ENCODE results near the gene GUCY1A1.
"Not testable (repeated sequence)": the region's sequence is repeated elsewhere in the genome, so short reads cannot be mapped to it uniquely, and the experiment has no call there.

GUCY1A1 gene, protein sequence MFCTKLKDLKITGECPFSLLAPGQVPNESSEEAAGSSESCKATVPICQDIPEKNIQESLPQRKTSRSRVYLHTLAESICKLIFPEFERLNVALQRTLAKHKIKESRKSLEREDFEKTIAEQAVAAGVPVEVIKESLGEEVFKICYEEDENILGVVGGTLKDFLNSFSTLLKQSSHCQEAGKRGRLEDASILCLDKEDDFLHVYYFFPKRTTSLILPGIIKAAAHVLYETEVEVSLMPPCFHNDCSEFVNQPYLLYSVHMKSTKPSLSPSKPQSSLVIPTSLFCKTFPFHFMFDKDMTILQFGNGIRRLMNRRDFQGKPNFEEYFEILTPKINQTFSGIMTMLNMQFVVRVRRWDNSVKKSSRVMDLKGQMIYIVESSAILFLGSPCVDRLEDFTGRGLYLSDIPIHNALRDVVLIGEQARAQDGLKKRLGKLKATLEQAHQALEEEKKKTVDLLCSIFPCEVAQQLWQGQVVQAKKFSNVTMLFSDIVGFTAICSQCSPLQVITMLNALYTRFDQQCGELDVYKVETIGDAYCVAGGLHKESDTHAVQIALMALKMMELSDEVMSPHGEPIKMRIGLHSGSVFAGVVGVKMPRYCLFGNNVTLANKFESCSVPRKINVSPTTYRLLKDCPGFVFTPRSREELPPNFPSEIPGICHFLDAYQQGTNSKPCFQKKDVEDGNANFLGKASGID

GRCh38 chr4:155666344-155667221 lies at the start of gene GUCY1A1:
Gene GUCY1A1, plus strand, starts transcription at chr4:155666848. Its CDS starts 30,020 bp downstream, at chr4:155696868.
- peak; percentile 4 for DNase-seq

DNA sequence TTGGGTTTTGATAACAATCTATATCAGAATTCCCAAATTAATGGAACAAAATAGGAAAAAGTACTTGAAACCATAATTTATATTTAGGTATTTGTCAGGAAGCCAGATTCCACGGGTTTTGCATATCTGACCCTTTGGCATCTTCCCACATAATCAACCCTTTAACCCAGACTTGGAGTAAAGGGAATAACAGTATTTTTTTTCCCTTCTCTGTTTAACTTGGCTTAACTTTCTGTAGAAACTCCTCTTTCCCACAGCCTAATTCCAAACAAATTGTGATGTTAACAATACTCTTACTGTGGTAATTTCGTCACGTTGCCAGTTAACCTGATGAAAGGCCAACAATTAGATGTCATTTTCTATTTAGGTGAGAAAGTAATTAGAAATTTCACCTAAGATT lies 49.4 kb upstream of the GUCY1A1 start:
- DNase-seq, result no peak

DNA sequence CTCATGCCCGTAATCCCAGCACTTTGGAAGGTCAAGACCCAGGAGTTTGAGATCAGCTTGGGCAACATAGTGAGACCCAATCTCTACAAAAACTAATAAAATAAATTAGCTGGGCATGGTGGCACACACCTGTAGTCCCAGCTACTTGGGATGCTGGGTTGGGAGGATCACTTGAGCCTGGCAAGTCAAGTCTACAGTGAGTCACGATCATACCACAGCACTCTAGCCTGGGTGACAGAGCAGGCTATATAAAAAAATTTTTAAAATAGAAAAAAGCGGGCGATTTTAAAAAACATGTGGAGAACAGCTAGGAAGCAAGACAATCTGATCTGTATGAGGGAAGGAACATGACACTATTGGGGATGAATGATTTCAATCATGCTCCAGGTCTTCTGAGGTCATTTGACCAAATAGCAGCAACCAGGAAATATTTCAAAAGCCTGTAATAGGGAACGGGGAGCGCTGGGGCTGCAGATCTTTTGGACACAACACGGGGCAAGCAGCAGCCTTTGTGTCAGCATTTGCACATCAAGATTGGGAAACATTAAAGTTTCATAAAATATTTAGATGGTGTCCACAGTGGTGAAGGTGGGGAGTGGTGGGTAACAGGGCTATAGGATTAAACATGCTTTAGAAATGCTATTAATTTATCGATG lies 48.3 kb upstream of the GUCY1A1 start:
- DNase-seq, result no peak

DNA sequence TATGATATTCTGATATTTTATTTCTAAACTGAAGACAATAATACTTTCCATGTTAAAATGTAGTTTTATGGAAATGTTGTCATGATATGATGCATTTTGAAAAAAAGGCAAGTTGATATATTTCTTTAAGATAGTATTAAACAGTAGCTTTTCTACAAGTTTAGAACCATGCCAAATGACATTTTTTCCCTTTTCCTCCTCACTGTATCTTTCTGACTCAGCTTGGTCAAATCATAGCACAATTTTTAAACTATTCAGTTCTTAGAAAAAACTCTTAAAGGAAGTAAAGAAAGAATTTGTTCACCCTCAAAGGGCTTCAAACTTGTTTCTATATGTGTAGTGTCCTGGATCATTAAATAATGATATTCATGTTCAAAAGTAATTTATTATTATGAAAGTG lies 46.0 kb upstream of the GUCY1A1 start:
- DNase-seq, result no peak

DNA sequence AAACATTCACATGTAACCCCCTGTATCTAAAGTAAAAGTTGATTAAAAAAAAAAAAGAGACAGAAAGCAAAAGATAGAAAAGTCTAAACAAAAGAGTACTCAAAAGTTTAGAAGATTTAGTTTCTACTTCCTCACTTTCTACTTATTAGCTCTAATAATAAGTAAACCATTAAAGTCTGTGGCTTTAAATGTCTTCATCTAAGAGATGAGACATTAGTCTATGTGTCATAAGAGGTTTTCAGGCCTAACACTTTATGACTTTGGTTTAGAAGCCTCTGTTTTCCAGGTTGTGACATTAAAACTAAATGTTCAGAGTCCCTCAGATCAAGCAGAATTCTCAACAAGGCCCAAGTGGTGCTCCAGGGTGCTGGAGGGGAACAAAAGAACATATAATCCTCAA lies 42.2 kb upstream of the GUCY1A1 start:
- no peak for DNase-seq

- no peak for DNase-seq
Observed at GRCh38 chr4:155626561-155626960, 40.1 kb upstream of the GUCY1A1 start.

DNA sequence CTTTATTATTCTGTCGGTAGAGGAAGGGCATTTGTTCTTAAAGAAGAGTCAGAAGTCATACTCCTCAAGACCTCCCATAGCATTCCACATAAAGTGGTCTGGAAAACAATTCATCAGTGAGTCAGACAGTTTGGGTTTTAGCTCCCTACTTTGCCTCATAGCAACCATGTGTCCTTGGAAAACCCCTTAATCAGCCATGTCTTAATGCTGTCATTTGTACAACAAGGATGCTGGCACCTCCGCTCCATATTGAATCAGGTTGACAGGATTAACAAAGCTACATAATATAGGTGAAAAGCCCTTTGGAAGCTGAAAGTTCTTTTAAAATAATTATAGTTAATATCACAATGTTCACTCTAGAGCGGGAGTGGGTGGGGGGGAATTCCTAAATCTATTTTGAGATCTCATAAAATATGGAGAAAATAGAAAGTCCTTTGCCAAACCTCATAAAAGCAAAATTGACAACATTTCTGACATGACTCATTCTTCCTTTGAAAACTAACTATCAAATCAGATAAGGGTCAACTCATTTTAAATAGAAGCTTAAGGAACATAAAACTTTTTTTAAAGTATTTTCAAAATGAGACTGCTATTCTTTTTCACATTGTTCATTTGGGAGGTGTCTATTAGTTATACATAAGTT lies 37.3 kb upstream of the GUCY1A1 start:
- DNase-seq, result no peak

DNA sequence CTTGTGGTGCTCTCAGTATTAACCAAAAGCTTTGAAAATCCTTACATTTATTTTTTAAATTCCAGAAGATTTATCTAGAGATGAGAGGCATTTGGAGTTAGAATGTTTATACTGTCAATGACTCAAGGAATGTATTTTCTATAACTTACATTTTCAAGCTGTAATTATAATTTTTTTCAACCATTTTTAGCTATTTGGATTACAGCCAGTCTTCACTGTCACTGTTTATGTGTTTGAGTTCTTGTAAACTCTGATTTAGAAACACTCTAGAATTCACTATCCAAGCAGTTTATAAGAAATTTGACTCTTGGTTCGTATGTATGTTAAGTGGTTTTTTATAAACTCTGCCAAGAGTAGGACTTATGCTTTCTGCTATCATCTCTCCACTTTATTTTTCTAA lies 36.7 kb upstream of the GUCY1A1 start:
- no peak for DNase-seq

DNA sequence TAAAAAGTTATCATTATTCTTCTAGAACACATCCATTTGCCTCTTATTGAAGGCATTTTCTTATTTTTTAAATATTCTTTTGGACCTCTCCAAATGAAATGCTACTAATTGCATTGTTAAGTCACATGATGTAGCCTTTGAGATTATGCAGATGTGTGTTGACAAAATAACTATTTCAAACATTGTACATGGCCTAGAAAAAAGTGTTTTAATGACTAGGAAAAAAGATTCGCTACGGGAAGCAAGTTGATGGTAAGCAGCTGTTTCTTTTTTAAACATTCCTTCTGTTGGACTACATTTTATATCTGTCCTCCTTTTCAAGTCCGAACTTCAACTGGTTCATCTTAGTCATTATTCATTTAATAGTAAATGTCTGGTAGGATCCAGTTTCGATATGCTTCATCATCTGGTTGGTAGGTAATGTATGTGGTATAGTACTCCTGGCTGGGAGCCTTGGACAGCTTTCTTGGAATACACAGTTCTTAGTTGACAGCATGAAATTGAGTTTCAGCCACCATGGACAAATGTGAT lies 34.3 kb upstream of the GUCY1A1 start:
- DNase-seq, result no peak

DNA sequence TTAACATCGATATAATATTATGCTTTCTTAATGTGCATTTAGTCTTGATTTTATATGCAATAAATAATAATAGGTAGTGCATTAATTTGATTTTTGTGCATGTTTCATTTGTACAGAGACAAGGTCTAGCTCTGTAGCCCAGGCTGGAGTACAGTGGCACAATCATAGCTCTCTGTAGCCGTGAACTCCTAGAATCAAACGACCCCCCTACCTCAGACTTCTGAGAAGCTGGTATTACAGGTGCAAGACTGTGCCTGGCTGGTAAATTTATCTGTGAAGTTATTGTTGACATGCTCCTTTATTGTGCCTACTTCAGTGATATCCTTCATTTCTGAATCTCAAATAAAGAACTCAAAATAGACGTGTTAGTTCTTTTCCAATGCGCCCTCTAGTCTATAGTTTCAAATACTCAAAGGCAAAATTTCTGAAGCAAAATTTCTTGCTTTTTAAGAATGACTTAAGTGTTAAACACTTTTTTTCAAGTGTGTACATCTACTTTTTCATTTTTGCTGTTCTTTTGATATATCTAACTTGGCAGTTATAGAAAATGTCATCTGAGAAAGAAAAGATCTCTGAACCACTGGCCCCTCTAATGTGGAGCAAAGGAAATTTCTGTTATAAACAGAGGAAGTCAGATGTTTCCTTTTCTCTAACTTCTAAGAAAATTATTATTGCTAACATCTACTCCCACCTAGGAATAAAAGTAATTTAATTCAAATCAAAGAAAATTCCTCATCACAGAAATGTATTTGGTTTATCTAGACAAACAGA lies 28.3 kb upstream of the GUCY1A1 start:
- DNase-seq, result no peak

DNA sequence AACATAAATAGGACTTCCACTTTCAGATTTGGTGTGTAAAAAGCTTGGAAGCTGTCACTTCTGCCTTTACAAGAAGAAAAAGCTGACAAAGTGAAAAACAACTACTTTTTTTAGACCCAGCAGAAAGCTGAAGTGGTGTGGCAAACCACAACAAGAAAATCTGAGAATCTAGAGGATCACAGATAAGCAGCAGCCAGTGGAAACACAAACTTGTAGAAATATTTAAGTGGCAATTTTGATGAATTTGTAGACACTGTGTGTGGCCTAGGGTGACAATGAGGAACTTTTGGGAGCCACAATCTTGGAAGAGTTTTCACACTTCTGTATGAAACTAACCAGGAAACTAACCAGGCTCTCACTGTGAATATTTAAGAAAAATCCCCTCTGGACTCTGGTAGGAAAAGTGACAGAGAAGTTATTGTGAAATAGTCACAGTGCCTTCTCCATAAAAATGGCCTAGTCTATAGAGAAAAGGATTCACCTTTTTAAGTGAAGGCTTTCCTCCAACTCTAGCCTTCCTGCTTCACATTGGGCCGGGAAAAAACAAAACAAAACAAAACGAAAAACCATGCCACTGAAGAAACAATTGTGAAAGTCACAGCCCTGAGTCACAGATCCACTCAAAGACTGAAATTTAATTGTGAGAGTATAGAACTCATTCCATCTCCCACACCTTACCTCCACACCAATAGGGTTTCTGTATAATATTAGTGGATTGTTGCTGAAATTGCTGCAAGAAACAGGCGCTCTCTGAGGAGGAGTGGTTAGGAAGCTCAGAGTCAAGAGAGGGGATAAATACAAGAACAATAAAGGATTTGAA lies 26.7 kb upstream of the GUCY1A1 start:
- DNase-seq, result no peak

DNA sequence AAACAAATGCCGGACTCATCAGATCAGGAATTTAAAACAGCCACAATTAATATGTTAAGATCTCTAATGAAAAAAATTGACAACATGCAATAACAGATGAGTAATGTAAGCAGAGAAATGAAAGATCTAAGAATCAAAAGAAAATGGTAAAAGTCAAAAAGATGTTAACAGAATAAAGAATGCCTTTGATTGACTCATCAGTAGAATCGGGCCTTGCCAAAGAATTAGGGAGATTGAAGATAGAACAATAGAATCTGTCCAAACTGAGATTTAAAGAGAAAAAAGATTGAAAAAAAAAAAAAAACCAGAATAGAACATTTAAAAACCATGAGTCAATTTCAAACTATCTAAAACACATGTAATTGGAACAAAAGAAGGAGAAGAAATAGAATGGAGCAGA lies 25.9 kb upstream of the GUCY1A1 start:
- DNase-seq, result no peak

DNA sequence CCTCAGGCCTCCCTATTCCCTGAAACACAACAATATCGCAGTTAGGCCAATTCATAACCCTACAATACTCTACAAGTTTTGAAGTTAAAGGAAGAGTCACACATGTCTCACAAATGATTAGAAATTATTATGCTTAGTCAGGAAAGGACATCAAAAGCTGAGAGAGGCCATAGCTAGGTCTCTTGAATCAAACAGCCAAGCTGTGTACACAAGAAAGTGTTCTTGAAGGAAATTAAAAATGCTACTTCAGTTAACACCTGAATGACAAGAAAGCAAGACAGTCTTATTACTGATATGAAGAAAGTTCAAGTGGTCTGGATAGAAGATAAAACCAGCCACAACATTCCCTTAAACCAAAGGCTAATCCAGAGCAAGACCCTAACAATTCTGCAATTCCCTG lies 23.6 kb upstream of the GUCY1A1 start:
- no peak for DNase-seq

- no peak for DNase-seq
Observed at GRCh38 chr4:155646001-155646400, 20.6 kb upstream of the GUCY1A1 start.

DNA sequence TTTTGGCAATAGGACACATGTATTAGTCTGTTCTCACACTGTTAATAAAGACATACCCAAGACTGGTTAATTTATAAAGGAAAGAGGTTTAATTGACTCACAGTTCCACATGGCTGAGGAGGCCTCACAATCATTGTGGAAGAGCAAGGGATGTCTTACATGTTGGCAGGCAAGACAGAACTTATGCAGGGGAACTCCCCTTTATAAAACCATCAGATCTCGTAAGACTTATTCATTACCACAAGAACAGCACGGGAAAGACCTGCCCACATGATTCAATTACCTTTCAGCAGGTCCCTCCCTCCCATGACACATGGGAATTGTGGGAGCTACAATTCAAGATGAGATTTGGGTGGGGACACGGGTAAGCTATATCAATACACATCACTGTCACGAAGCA lies 15.9 kb upstream of the GUCY1A1 start:
- DNase-seq, result not testable (repeated sequence)

DNA sequence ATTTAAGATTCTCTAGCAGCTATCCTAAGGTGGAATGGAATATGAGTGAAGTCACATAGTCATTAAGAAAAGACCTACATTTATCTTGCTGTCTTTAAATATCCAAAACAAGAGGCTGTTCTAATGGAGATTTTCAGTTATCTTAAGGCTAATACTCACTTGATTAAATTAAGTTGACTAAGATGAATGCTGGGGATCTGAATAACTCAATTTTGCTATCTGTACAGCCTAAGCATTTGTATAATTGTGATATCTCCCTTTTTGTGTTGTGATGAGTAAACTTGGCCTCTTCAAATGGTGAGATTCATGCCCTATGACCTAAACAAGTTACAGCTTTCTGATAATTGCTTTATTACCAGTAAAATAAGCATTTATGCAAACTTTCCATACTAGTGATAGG lies 13.6 kb upstream of the GUCY1A1 start:
- no peak for DNase-seq

DNA sequence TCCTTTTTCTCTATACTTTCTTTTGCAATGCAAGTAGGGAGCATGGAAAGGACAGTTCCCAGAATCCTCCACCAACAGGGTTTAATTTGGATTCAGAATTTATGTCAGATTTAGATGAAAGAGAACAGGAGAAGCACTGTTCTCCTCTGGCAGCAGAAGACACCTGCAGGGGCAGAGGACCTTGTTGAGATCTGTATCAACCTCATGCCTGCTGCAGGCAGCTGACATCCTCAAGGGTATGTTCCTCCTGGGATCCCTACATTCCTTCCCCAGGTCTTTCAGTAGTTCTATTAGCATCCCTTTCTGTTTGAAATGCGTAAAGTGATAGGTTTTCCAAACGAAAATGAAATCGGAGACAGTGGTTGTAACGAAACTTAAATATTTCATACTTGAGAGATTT lies 10.6 kb upstream of the GUCY1A1 start:
- DNase-seq, result no peak

DNA sequence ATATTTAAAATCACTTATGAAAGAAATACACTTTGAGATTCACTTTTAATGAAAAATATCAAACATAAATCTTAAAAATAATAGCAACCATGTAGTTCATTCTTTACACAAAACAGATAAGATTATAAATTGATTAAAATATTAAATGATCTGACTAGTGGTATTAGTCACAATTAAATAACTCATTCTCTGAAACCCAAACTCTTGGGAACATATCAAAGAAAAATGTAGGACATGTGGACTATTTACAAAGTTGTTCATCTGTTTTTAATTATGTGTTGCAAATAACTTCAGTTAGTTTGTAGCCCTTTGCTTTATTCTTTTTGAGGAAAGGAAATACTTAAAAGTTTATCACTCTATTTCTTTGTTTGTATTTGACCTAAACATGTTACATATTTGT lies 9.5 kb upstream of the GUCY1A1 start:
- no peak for DNase-seq

GRCh38 chr4:155657985-155658680 lies 8.5 kb upstream of the GUCY1A1 start:
- no peak for DNase-seq

- DNase-seq, result no peak
Observed at GRCh38 chr4:155658681-155659064, 8.0 kb upstream of the GUCY1A1 start.

All from CD4-positive, alpha-beta T cell treated with Interleukin-17A for 4 hours (primary cell).